ENCODE measurements around the gene RRP36. TPM values are rescaled to one million over a fixed set of nuclear protein-coding genes. Genes with fewer than 3 reads are reported as not detected.
"Not testable (repeated sequence)": the region's sequence is repeated elsewhere in the genome, so short reads cannot be mapped to it uniquely, and the experiment has no call there.

The RRP36 gene
- total RNA-seq, 4 donors from 2014 or later: 41.5 to 68.5 (median 56.7) TPM

DNA sequence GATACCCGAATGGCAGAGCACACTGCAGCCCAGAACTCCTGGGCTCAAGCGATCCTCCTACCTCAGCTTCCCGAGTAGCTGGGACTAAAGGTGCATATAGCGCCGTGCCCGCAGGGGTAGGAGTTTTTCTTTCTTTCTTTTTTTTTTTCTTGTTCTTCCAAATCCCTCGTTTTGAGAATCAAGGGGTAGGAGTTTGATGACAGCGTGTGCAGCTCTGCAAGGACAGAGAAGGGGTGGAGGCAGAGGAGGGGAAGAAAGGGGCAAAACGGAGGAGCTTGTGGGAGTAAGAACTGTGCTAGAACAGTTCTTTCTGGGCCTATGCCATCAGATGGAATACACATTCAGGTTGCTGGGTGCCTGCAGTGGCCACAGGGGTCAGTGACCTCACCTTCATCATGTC is 15.3 kb downstream of the RRP36 start:
- peaks cover 28 to 50% of the 10 kb centered on the region in 2 donors for H3K36me3 ChIP-seq
- intact Hi-C loops (cut with DNase I): no loop called here
- H3K4me1 ChIP-seq: no peaks in the 10 kb centered on the region
- TF ChIP-seq, protein P1, sequence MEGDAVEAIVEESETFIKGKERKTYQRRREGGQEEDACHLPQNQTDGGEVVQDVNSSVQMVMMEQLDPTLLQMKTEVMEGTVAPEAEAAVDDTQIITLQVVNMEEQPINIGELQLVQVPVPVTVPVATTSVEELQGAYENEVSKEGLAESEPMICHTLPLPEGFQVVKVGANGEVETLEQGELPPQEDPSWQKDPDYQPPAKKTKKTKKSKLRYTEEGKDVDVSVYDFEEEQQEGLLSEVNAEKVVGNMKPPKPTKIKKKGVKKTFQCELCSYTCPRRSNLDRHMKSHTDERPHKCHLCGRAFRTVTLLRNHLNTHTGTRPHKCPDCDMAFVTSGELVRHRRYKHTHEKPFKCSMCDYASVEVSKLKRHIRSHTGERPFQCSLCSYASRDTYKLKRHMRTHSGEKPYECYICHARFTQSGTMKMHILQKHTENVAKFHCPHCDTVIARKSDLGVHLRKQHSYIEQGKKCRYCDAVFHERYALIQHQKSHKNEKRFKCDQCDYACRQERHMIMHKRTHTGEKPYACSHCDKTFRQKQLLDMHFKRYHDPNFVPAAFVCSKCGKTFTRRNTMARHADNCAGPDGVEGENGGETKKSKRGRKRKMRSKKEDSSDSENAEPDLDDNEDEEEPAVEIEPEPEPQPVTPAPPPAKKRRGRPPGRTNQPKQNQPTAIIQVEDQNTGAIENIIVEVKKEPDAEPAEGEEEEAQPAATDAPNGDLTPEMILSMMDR (IDR thresholded peaks at IDR 0.05): no peak
- no peaks in the 10 kb centered on the region for H3K27me3 ChIP-seq
- H3K4me3 ChIP-seq (replicated peaks in 1 of 3): no peak overlapping the region
- DNase-seq: no peak
- no peak overlapping the region for H3K27ac ChIP-seq
- WGBS, 2 donors: 93 to 95% methylated on average over 9 of the region's 9 CpGs
- no peaks in the 10 kb centered on the region for H3K9me3 ChIP-seq

DNA sequence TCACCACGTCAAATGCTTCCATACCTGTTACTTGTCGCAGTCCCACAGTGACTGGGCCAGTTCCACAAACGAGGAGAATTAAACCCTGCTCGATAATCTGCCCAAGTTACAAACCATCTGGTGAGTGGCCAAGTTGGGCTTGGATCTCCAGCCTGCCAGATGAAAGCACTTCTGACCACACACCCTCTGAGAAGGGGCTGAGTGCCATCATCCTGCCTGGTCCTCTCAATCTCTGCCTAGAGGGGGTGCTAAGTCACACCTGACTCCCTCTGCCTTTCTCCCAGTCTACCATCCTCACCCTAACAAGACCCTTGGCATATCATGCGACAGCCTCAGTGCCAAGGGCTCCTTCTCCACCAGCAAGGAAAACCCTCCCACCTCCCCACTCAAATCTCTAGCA is 15.8 kb downstream of the RRP36 start:
- peaks cover 28 to 50% of the 10 kb centered on the region in 2 donors for H3K36me3 ChIP-seq
- intact Hi-C loops (cut with DNase I): no loop called here

DNA sequence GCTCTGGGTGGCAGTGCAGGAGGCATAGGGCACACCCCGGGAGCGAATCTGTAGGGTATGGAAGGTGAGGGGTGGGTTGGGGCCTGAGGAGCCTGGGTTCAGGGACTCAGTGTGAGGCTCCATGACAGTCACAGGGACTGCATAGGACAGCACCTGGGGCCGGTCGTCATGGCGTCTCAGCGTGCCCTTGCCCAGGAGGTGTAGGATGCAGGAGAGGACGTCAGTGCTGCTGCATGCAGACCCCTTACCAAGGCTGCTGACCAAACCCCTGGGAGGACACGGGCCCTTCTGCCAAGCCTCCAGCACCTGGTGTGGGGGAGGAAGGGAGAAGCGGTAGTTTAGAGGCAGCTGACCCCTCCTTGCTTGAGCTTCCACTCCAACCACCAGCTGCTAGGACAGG is 16.3 kb downstream of the RRP36 start:
- no peak overlapping the region for H3K4me3 ChIP-seq (replicated peaks in 1 of 3)
- no peaks in the 10 kb centered on the region for H3K27me3 ChIP-seq
- no peak overlapping the region for H3K27ac ChIP-seq
- WGBS, 2 donors: 93 to 100% methylated on average over 2 to 9 of the region's 9 CpGs
- H3K36me3 ChIP-seq: peaks cover 30 to 52% of the 10 kb centered on the region in 2 donors
- H3K9me3 ChIP-seq: no peaks in the 10 kb centered on the region
- TF ChIP-seq, protein P1 (IDR thresholded peaks at IDR 0.05): no peak
- intact Hi-C loops (cut with DNase I): no loop called here
- H3K4me1 ChIP-seq: no peaks in the 10 kb centered on the region
- DNase-seq: no peak

More for the DNA sequence above, 15.8 kb downstream of the RRP36 start:
- Histone ChIP-seq H3K9me3 (no peaks in the 10 kb centered on the region), H3K4me3 (replicated peaks in 1 of 3) (no peak overlapping the region), H3K27ac (no peak overlapping the region), H3K27me3 (no peaks in the 10 kb centered on the region), H3K4me1 (no peaks in the 10 kb centered on the region)
- no peak for TF ChIP-seq POLR2A (IDR thresholded peaks at IDR 0.05)
- TF ChIP-seq, protein P1 (IDR thresholded peaks at IDR 0.05): no peak
- whole genome bisulfite sequencing, 2 donors: 88 to 100% methylated on average over 5 of the region's 5 CpGs
- no peak for DNase-seq

DNA sequence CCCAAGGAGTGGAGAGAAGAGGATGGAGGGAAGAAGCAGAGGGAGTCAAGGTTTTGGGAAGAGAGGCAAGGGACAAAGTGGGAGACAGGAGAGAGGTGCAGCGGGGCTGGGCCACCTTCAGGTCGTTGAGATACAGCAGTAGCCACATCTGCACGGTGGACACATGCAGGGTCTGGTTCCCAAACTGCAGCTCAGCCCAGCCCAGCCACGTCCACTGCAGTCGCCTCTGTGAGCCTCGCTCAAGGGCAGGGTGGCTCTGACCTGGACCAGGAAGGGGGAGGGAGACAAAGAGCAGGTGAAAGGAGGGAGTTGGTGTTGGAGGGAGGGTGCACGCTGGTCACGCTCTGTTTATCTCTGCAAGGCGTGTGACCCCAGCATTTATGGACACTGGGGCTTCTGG is 17.3 kb downstream of the RRP36 start:
- H3K9me3 ChIP-seq: no peaks in the 10 kb centered on the region
- no peak for DNase-seq
- TF ChIP-seq, protein P1 (IDR thresholded peaks at IDR 0.05): no peak
- no peak for TF ChIP-seq POLR2A (IDR thresholded peaks at IDR 0.05)
- WGBS, 2 donors: 84 to 86% methylated on average over 9 of the region's 9 CpGs
- no peaks in the 10 kb centered on the region for H3K27me3 ChIP-seq
- no peaks in the 10 kb centered on the region for H3K4me1 ChIP-seq
- no peak overlapping the region for H3K27ac ChIP-seq
- no peak overlapping the region for H3K4me3 ChIP-seq (replicated peaks in 1 of 3)
- peaks cover 38 to 47% of the 10 kb centered on the region in 2 donors for H3K36me3 ChIP-seq
- intact Hi-C loops (cut with DNase I): no loop called here

DNA sequence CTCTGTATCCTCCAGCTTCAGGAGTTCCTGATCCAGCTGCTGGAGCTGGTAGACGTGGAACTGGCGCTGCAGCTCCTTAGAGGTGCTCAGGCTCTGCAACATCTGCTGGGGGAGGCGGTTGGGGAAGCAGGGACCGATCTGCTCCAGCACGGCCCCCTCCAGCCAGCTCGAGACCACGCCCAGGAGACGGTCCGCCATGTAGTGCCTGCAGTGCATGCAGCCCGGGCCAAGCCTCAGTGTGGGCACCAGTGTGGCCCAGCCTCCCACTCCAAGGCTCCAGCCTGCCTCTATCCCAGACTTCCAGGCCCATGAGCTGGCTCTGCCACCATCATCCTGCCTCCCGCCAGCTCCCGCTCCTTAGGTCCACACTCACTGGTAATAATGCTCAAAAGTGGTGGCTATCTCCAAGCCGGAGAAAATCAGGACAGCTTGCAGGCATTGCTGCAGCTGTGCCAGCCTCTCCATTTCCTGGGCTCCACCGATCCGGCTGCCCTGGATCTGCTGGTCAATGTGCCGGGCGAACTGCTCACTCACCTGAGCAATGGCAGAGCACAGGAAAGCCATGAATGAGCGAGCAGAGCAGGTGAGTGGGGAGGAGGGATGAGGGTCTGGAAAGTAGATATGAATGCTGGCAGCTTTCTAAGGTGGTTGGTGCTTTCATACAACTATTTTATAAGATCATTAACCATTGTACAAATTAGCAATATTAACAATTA is 19.3 kb downstream of the RRP36 start:
- WGBS, 2 donors: 95% methylated on average over 14 to 18 of the region's 18 CpGs
- H3K9me3 ChIP-seq: no peaks in the 10 kb centered on the region
- H3K4me3 ChIP-seq (replicated peaks in 1 of 3): no peak overlapping the region
- no peak for DNase-seq
- peaks cover 49 to 64% of the 10 kb centered on the region in 2 donors for H3K36me3 ChIP-seq
- intact Hi-C loops (cut with DNase I): no loop called here
- H3K4me1 ChIP-seq: no peaks in the 10 kb centered on the region
- TF ChIP-seq, protein P1 (IDR thresholded peaks at IDR 0.05): no peak
- no peak for TF ChIP-seq POLR2A (IDR thresholded peaks at IDR 0.05)
- H3K27ac ChIP-seq: no peak overlapping the region
- H3K27me3 ChIP-seq: no peaks in the 10 kb centered on the region

DNA sequence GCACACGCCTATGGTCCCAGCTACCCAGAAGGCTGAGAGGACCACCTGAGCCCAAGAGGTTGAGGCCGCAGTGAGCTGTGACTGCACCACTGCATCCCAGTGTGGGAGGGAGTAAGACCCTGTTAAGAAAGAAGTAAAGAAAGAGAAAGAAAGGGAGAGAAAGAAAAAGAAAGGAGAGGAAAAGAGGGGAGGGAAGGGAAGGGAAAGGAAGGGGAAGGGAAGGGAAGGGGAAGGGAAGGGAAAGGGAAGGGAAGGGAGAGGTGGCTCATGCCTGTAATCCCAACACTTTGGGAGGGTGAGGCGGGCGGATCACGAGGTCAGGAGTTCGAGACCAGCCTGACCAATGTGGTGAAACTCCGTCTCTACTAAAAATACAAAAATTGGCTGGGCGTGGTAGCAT is 20.1 kb downstream of the RRP36 start:
- 94% methylated on average over 8 of the region's 8 CpGs for WGBS, 2 donors
- intact Hi-C loops (cut with DNase I): not testable (repeated sequence)

More for the DNA sequence above, 20.1 kb downstream of the RRP36 start:
- not testable (repeated sequence) for H3K4me3 ChIP-seq (replicated peaks in 1 of 3); H3K4me1 ChIP-seq; H3K27ac ChIP-seq; H3K27me3 ChIP-seq; H3K9me3 ChIP-seq; DNase-seq
- H3K36me3 ChIP-seq: peaks cover 56 to 63% of the 10 kb centered on the region in 2 donors

All from thyroid gland (tissue), 4 donors.